Astrocyte (in vitro differentiated cells and primary cell): ENCODE data around the gene KCNJ12. TPM values are rescaled to one million over a fixed set of nuclear protein-coding genes. Genes with fewer than 3 reads are reported as not detected.

ENCODE experiments used
- DNase-seq: peaks from one replicate; pipeline ENCODE4 v3.0.0-alpha.2; 2010; ENCODE audit warnings: low read depth
- FAIRE-seq: peaks from 2 replicates; lab custom pipeline; 2011; peaks lifted over from hg19 to GRCh38; lab: Jason Lieb, UNC
- H2AFZ ChIP-seq: 2 replicates; pipeline ENCODE4 v1.6.0; 2012; ENCODE audit warnings: low read depth, low read length, inconsistent platforms
- H3K27ac ChIP-seq: 2 replicates; pipeline ENCODE4 v1.5.1; 2011; ENCODE audit warnings: low read depth, low read length, inconsistent platforms
- H3K27me3 ChIP-seq: 2 replicates; pipeline ENCODE4 v1.6.0; 2011; ENCODE audit warnings: low read length, inconsistent platforms; ENCODE audit not compliant: insufficient read depth
- H3K36me3 ChIP-seq: 2 replicates; pipeline ENCODE4 v1.5.1; 2011; ENCODE audit warnings: low read length, inconsistent platforms; ENCODE audit not compliant: insufficient read depth
- H3K4me1 ChIP-seq: 2 replicates; pipeline ENCODE4 v1.5.1; 2011; ENCODE audit warnings: low read length, inconsistent platforms; ENCODE audit not compliant: insufficient read depth
- H3K4me2 ChIP-seq: 2 replicates; pipeline ENCODE4 v1.6.0; 2012; ENCODE audit warnings: low read length, inconsistent platforms
- H3K4me3 ChIP-seq: 2 replicates; pipeline ENCODE4 v1.5.1; 2011; ENCODE audit warnings: low read depth, mild to moderate bottlenecking, low read length, inconsistent platforms; ENCODE audit not compliant: insufficient read depth
- H3K79me2 ChIP-seq: 2 replicates; pipeline ENCODE4 v1.6.0; 2012; ENCODE audit warnings: mild to moderate bottlenecking, low read length, inconsistent platforms; ENCODE audit not compliant: insufficient read depth
- H3K9ac ChIP-seq: 2 replicates; pipeline ENCODE4 v1.6.0; 2012; ENCODE audit warnings: mild to moderate bottlenecking, low read length, inconsistent platforms
- H3K9me3 ChIP-seq: 2 replicates; pipeline ENCODE4 v1.5.1; 2012; ENCODE audit warnings: low read depth, mild to moderate bottlenecking, low read length, inconsistent platforms; ENCODE audit not compliant: insufficient read depth
- H4K20me1 ChIP-seq: 2 replicates; pipeline ENCODE4 v1.6.0; 2012; ENCODE audit warnings: low read length, inconsistent platforms; ENCODE audit not compliant: insufficient read depth
- H3K27ac Mint-ChIP-seq: one replicate; pipeline ENCODE4 v1.8.0; 2021; ENCODE audit warnings: mild to moderate bottlenecking, mixed read lengths; ENCODE audit not compliant: unreplicated experiment
- H3K27me3 Mint-ChIP-seq: one replicate; pipeline ENCODE4 v1.8.0; 2021; ENCODE audit warnings: low read depth, mixed read lengths; ENCODE audit not compliant: unreplicated experiment
- H3K36me3 Mint-ChIP-seq: one replicate; pipeline ENCODE4 v1.8.0; 2021; ENCODE audit warnings: low read depth, mixed read lengths; ENCODE audit not compliant: unreplicated experiment
- H3K4me1 Mint-ChIP-seq: one replicate; pipeline ENCODE4 v1.8.0; 2021; ENCODE audit warnings: low read depth, mixed read lengths; ENCODE audit not compliant: unreplicated experiment
- H3K4me3 Mint-ChIP-seq: one replicate; pipeline ENCODE4 v1.8.0; 2021; ENCODE audit warnings: mild to moderate bottlenecking, moderate library complexity, mixed read lengths; ENCODE audit not compliant: unreplicated experiment
- H3K9me3 Mint-ChIP-seq: one replicate; pipeline ENCODE4 v1.8.0; 2021; ENCODE audit warnings: mild to moderate bottlenecking, mixed read lengths; ENCODE audit not compliant: unreplicated experiment
- EZH2 ChIP-seq: IDR thresholded peaks from 2 replicates; pipeline ENCODE4 v1.6.1; 2012; ENCODE audit warnings: mild to moderate bottlenecking, low read length, inconsistent platforms; ENCODE audit not compliant: insufficient read depth
- total RNA-seq: library from RNA; stranded (reverse); gene quantifications from 2 replicates; pipeline ENCODE4 v1.2.1, GENCODE V29; 2021
- TF ChIP-seq, protein P1 (sequence below): IDR thresholded peaks from 2 replicates; pipeline ENCODE4 v1.5.1; 2011; ENCODE audit warnings: low read depth, mild to moderate bottlenecking, inconsistent platforms, low read length, moderate library complexity; ENCODE audit not compliant: insufficient read depth

The KCNJ12 gene
- total RNA-seq, 1 donor from 2014 or later = 1.2 TPM

DNA sequence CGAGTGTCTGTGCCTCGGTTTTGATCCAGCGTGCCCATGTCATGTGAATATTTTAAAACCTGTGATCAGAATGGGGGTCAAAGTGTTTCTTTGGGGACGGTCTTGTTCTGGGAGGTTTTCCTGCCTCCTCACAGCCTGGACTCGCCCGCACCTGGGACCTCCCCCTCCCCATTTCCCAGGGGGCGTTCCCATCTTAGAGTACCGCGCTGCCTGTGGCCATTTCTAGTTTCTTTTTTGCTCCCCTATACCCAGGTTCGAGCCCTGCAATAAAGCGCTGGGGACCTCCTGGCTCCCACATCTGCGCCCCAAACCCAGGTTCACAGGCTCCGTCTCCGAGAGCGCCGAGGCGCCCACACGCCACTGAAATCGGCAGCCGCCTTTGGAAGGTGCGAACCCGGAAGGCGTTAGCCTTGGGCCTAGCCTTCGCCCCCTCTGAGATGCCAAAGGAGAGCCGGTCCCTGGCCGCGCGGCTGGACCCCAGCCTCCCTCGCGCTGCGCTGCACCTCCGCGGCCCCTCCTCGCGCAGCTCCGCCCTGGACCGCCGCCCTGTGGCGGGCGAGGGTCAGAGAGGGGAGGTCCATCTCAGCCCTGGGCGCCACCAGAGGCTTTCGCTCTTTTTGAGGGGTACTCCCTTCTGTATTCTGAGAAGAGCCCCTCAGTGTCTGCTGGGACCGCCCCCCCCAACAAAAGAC, 1.7 kb downstream of the KCNJ12 start:
- H3K9me3 Mint-ChIP-seq = no peaks in the 10 kb centered on the region
- H3K4me1 Mint-ChIP-seq = no peaks in the 10 kb centered on the region
- peaks cover 8% of the 10 kb centered on the region for H3K4me1 ChIP-seq
- H2AFZ ChIP-seq = no peak overlapping the region
- H3K36me3 ChIP-seq = no peaks in the 10 kb centered on the region
- H4K20me1 ChIP-seq = peaks cover 3% of the 10 kb centered on the region
- FAIRE-seq = no peak
- TF ChIP-seq EZH2 = peak; percentile 67
- TF ChIP-seq, protein P1, sequence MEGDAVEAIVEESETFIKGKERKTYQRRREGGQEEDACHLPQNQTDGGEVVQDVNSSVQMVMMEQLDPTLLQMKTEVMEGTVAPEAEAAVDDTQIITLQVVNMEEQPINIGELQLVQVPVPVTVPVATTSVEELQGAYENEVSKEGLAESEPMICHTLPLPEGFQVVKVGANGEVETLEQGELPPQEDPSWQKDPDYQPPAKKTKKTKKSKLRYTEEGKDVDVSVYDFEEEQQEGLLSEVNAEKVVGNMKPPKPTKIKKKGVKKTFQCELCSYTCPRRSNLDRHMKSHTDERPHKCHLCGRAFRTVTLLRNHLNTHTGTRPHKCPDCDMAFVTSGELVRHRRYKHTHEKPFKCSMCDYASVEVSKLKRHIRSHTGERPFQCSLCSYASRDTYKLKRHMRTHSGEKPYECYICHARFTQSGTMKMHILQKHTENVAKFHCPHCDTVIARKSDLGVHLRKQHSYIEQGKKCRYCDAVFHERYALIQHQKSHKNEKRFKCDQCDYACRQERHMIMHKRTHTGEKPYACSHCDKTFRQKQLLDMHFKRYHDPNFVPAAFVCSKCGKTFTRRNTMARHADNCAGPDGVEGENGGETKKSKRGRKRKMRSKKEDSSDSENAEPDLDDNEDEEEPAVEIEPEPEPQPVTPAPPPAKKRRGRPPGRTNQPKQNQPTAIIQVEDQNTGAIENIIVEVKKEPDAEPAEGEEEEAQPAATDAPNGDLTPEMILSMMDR = no peak
- H3K27me3 ChIP-seq = peaks cover 36% of the 10 kb centered on the region
- H3K9me3 ChIP-seq = no peaks in the 10 kb centered on the region
- H3K9ac ChIP-seq = no peak overlapping the region
- DNase-seq = no peak
- H3K4me3 ChIP-seq = no peak overlapping the region
- H3K27ac ChIP-seq = no peak overlapping the region
- no peaks in the 10 kb centered on the region for H3K79me2 ChIP-seq
- H3K27me3 Mint-ChIP-seq = peaks cover 57% of the 10 kb centered on the region
- H3K27ac Mint-ChIP-seq = no peak overlapping the region
- H3K4me3 Mint-ChIP-seq = peak overlapping the region; percentile 74
- H3K4me2 ChIP-seq = peak overlapping the region; percentile 78
- no peaks in the 10 kb centered on the region for H3K36me3 Mint-ChIP-seq

- Histone ChIP-seq H3K27me3 (peaks cover 36% of the 10 kb centered on the region), H3K4me3 (no peak overlapping the region), H3K79me2 (no peaks in the 10 kb centered on the region), H3K27ac (no peak overlapping the region), H3K4me1 (peaks cover 8% of the 10 kb centered on the region), H4K20me1 (peaks cover 3% of the 10 kb centered on the region), H3K36me3 (no peaks in the 10 kb centered on the region), H3K9ac (no peak overlapping the region), H3K9me3 (no peaks in the 10 kb centered on the region), H3K4me2 (no peak overlapping the region), H2AFZ (no peak overlapping the region)
- Mint-ChIP-seq H3K27ac (no peak overlapping the region), H3K9me3 (no peaks in the 10 kb centered on the region), H3K36me3 (no peaks in the 10 kb centered on the region), H3K4me3 (no peak overlapping the region), H3K4me1 (no peaks in the 10 kb centered on the region), H3K27me3 (peaks cover 54% of the 10 kb centered on the region)
- FAIRE-seq (no peak), DNase-seq (no peak)
- TF ChIP-seq, protein P1 = no peak
- TF ChIP-seq EZH2 = no peak
Observed at GRCh38 chr17:21378553-21378952, 2.4 kb downstream of the KCNJ12 start.

GRCh38 chr17:21379080-21379711, 3.0 kb downstream of the KCNJ12 start:
- no peak overlapping the region for H3K27ac Mint-ChIP-seq
- no peaks in the 10 kb centered on the region for H3K36me3 ChIP-seq
- H3K27me3 Mint-ChIP-seq = peaks cover 56% of the 10 kb centered on the region
- peaks cover 3% of the 10 kb centered on the region for H4K20me1 ChIP-seq
- no peaks in the 10 kb centered on the region for H3K9me3 ChIP-seq
- H3K79me2 ChIP-seq = no peaks in the 10 kb centered on the region
- H3K4me3 Mint-ChIP-seq = no peak overlapping the region
- H3K4me1 ChIP-seq = peaks cover 8% of the 10 kb centered on the region
- no peak for FAIRE-seq
- no peak overlapping the region for H3K4me3 ChIP-seq
- H3K9ac ChIP-seq = no peak overlapping the region
- H3K4me1 Mint-ChIP-seq = no peaks in the 10 kb centered on the region
- H3K27ac ChIP-seq = no peak overlapping the region
- no peak for TF ChIP-seq EZH2
- TF ChIP-seq, protein P1 = no peak
- H3K36me3 Mint-ChIP-seq = no peaks in the 10 kb centered on the region
- no peaks in the 10 kb centered on the region for H3K9me3 Mint-ChIP-seq
- H2AFZ ChIP-seq = no peak overlapping the region
- peaks cover 36% of the 10 kb centered on the region for H3K27me3 ChIP-seq
- DNase-seq = no peak
- no peak overlapping the region for H3K4me2 ChIP-seq
